IPS-NIHi7 (cell line): ENCODE data around the gene TMEM98.
"Not testable (repeated sequence)": the region's sequence is repeated elsewhere in the genome, so short reads cannot be mapped to it uniquely, and the experiment has no call there.

Experiments used
- DNase-seq: peaks from one replicate; pipeline ENCODE4 v3.0.0; 2012; ENCODE audit warnings: mixed read lengths; ENCODE audit errors: extremely low spot score

The TMEM98 gene

DNA sequence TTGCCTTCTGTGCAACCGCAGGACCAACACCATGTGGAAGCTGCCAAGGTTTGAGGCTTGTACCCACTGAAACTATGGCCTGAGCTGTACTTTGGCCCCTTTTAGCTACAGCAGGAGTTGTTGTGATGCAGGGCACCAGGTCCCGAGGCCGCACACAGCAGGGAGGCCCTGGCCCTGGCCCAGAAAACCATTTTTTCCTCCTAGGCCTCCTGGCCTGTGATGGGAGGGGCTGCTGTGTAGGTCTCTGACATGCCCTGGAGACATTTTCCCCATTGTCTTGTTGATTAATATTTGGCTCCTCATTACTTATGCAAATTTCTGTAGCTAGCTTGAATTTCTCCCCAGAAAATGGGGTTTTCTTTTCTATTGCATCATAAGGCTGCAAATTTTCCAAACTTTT, 53.7 kb downstream of the TMEM98 start:
- DNase-seq: not testable (repeated sequence)

DNA sequence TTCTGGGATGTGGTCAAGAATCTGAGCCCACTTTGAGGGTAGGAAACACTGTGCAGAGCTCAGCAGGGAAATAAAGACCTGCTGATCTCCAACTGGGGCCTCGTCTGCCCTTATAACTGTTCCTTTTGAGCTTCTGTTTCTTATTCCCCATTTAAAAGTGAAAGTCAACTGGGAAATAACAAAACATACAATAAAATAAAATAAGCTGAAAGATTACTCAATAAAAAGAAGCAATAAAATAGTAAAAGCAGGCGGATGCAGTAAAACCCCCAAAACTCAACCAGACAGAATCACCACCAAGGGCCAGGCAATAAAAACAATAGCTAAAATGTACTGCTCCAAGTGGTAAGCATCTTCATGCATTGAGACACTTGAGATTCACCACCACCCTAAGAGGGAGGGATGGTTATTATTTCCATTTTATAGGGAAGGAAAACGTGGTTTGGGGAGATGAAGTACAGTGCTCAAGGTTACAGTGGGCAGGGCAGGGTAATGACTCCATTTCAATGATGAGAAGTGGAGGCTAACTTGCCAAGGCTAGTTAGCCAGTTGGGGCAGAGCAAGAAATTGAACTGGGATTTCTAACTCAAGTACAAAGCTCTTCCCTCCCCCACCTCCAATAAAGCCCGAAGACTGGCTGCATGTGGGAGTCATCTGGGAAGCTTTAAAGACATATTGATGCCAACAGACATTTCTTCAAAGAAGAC, 57.2 kb downstream of the TMEM98 start:
- DNase-seq: no peak

- DNase-seq: not testable (repeated sequence)
Observed at GRCh38 chr17:32987453-32987805, 59.5 kb downstream of the TMEM98 start.

GRCh38 chr17:32987868-32988267, 59.9 kb downstream of the TMEM98 start:
- not testable (repeated sequence) for DNase-seq

DNA sequence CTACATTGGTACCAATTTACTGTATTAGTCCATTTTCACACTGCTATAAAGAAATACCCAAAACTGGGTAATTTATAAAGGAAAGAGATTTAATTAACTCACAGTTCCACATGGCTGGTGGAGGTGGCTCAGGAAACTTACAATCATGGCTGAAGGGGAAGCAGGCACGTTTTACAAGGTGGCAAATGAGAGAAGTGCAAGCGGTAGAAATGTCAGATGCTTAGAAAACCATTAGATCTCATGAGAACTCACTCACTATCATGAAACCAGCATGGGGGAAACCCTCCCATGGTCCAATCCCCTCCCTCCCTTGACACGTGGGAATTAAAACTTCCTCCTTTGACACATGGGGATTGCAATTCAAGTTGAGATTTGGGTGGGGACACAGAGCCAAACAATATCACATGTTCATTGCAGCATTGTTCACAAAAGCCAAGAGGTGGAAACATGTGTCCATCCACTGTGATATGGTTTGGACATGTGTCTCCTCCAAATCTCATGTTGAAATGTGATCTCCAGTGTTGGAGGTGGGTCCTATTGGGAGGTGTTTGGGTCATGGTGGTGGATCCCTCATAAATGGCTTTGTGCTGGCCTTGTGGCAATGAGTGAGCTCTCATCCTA, 60.6 kb downstream of the TMEM98 start:
- DNase-seq: no peak

- DNase-seq: no peak
Observed at GRCh38 chr17:32992321-32993033, 64.5 kb downstream of the TMEM98 start.

DNA sequence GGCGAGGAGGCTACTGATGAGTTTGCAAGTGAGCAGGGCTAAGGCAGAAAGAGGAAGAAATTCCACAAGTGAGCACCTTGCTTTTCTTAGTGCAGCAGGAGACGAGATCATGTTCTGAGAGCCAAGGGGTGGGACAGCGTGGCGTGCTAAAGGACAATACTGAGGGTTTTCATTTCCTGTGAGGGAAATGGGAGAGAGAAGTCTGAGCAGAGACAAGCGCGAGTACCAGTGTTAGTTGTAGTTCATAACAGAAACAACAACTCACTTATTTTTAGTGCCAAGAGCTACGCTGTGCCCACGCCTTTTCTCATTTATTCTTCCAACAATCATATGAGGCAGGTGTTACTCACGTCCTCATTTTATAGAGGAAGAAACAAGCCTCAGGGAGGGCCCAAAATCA, 66.0 kb downstream of the TMEM98 start:
- DNase-seq: no peak
